Dendritic cell treated with granulocyte-macrophage colony-stimulating factor and Interleukin-4, amounts not matched to agents 40 ng/mL and 50 ng/mL, for 4 days (primary cell): ENCODE measurements around the gene NIPBL.
"Not testable (repeated sequence)": the region's sequence is repeated elsewhere in the genome, so short reads cannot be mapped to it uniquely, and the experiment has no call there.

Experiments
- H3K27ac Mint-ChIP-seq: one replicate; pipeline ENCODE4 v1.8.0; 2022; ENCODE audit warnings: mild to moderate bottlenecking, mixed read lengths
- H3K27me3 Mint-ChIP-seq: one replicate; pipeline ENCODE4 v1.8.0; 2022; ENCODE audit warnings: mild to moderate bottlenecking, mixed read lengths
- H3K36me3 Mint-ChIP-seq: one replicate; pipeline ENCODE4 v1.8.0; 2022; ENCODE audit warnings: low read depth, mixed read lengths
- H3K4me1 Mint-ChIP-seq: one replicate; pipeline ENCODE4 v1.8.0; 2022; ENCODE audit warnings: low read depth, mixed read lengths
- H3K4me3 Mint-ChIP-seq: one replicate; pipeline ENCODE4 v1.8.0; 2022; ENCODE audit warnings: mild to moderate bottlenecking, moderate library complexity, mixed read lengths
- H3K9me3 Mint-ChIP-seq: one replicate; pipeline ENCODE4 v1.8.0; 2022; ENCODE audit warnings: mixed read lengths
- intact Hi-C: fragments of 100-400 bp; cut with micrococcal nuclease; formaldehyde crosslinking; loops from one replicate; pipeline ENCODE4 v1.15.0; 2022

NIPBL gene

GRCh38 chr5:36901856-36902255 lies 25.3 kb downstream of the NIPBL start:
- H3K36me3 Mint-ChIP-seq = no peaks in the 10 kb centered on the region
- H3K9me3 Mint-ChIP-seq = peaks cover 9% of the 10 kb centered on the region
- intact Hi-C loops = no loop called here
- H3K4me3 Mint-ChIP-seq = no peak overlapping the region
- no peaks in the 10 kb centered on the region for H3K27me3 Mint-ChIP-seq
- H3K27ac Mint-ChIP-seq = no peak overlapping the region
- H3K4me1 Mint-ChIP-seq = peaks cover 62% of the 10 kb centered on the region

DNA sequence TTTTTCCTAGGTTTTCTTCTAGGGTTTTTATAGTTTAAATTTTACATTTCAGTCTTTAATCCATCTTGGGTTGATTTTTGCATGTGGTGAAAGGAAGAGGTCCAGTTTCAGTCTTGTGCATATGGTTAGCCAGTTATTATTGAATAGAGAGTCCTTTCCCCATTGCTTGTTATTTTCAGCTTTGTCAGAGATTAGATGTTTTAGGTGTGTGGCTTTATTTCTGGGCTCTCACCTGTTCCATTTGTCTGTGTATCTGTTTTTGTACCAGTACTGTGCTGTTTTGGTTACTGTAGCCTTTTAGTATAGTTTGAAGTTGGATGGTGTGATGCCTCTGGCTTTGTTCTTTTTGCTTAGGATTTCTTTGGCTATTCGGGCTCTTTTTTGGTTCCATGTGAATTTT lies 25.8 kb downstream of the NIPBL start:
- intact Hi-C loops = no loop called here
- H3K36me3 Mint-ChIP-seq = no peaks in the 10 kb centered on the region
- no peak overlapping the region for H3K4me3 Mint-ChIP-seq
- H3K27me3 Mint-ChIP-seq = no peaks in the 10 kb centered on the region
- H3K27ac Mint-ChIP-seq = no peak overlapping the region
- peaks cover 57% of the 10 kb centered on the region for H3K4me1 Mint-ChIP-seq
- peaks cover 9% of the 10 kb centered on the region for H3K9me3 Mint-ChIP-seq

- Mint-ChIP-seq H3K36me3 (no peaks in the 10 kb centered on the region), H3K27me3 (no peaks in the 10 kb centered on the region), H3K9me3 (peaks cover 9% of the 10 kb centered on the region), H3K4me1 (peaks cover 37% of the 10 kb centered on the region), H3K4me3 (no peak overlapping the region), H3K27ac (no peak overlapping the region)
- intact Hi-C loops = no loop called here
These were observed 28.1 kb downstream of the NIPBL start for GRCh38 chr5:36904677-36905076.

- peaks cover 8% of the 10 kb centered on the region for H3K4me1 Mint-ChIP-seq
- no peaks in the 10 kb centered on the region for H3K27me3 Mint-ChIP-seq
- H3K27ac Mint-ChIP-seq = no peak overlapping the region
- no peaks in the 10 kb centered on the region for H3K9me3 Mint-ChIP-seq
- intact Hi-C loops = no loop called here
- H3K4me3 Mint-ChIP-seq = no peak overlapping the region
- H3K36me3 Mint-ChIP-seq = no peaks in the 10 kb centered on the region
These were observed 32.1 kb downstream of the NIPBL start for GRCh38 chr5:36908544-36909260.

DNA sequence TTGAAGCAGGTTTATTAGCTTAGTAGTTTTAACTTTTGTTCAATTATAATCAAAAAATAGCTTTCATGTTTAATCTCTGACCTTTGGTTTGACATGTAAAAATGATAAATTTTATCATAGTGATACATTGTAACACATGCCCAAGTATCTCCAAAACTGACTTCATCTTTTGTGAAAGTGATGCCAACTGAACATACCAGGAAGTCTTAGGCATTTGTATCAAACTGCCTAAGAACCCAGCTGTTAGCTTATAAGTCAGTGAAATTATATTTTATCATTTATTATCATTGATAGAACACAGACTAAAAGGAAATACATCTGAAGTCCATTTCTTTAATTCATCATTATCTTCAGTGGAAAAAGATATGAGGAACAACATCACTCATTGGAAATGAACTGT lies 39.1 kb downstream of the NIPBL start:
- Mint-ChIP-seq H3K36me3 (peaks cover 4% of the 10 kb centered on the region), H3K27ac (no peak overlapping the region), H3K9me3 (no peaks in the 10 kb centered on the region), H3K4me1 (peaks cover 16% of the 10 kb centered on the region), H3K4me3 (no peak overlapping the region), H3K27me3 (no peaks in the 10 kb centered on the region)
- intact Hi-C loops = no loop called here

GRCh38 chr5:36916614-36917013 lies 40.0 kb downstream of the NIPBL start:
- H3K27me3 Mint-ChIP-seq, H3K9me3 Mint-ChIP-seq, H3K27ac Mint-ChIP-seq, H3K4me3 Mint-ChIP-seq, intact Hi-C loops, H3K36me3 Mint-ChIP-seq: not testable (repeated sequence)
- H3K4me1 Mint-ChIP-seq = peaks cover 20% of the 10 kb centered on the region

DNA sequence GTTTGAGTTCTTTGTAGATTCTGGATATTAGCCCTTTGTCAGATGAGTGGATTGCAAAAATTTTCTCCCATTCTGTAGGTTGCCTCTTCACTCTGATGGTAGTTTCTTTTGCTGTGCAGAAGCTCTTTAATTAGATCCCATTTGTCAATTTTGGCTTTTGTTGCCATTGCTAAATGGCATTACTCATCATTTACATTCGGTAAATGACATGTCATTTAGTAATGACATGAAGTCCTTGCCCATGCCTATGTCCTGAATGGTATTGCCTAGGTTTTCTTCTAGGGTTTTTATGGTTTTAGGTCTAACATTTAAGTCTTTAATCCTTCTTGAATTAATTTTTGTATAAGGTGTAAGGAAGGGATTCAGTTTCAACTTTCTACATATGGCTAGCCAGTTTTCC lies 40.8 kb downstream of the NIPBL start:
- H3K27ac Mint-ChIP-seq, H3K9me3 Mint-ChIP-seq, intact Hi-C loops, H3K36me3 Mint-ChIP-seq, H3K4me3 Mint-ChIP-seq, H3K27me3 Mint-ChIP-seq: not testable (repeated sequence)
- peaks cover 20% of the 10 kb centered on the region for H3K4me1 Mint-ChIP-seq

GRCh38 chr5:36919238-36919637 lies 42.7 kb downstream of the NIPBL start:
- Mint-ChIP-seq H3K36me3 (peaks cover 4% of the 10 kb centered on the region), H3K27me3 (no peaks in the 10 kb centered on the region), H3K4me3 (no peak overlapping the region), H3K9me3 (no peaks in the 10 kb centered on the region), H3K27ac (no peak overlapping the region), H3K4me1 (peaks cover 20% of the 10 kb centered on the region)
- intact Hi-C loops = no loop called here

GRCh38 chr5:36919650-36920049 lies 43.1 kb downstream of the NIPBL start:
- H3K4me1 Mint-ChIP-seq = peaks cover 20% of the 10 kb centered on the region
- H3K9me3 Mint-ChIP-seq = no peaks in the 10 kb centered on the region
- H3K27me3 Mint-ChIP-seq = no peaks in the 10 kb centered on the region
- intact Hi-C loops = no loop called here
- no peak overlapping the region for H3K4me3 Mint-ChIP-seq
- peaks cover 4% of the 10 kb centered on the region for H3K36me3 Mint-ChIP-seq
- H3K27ac Mint-ChIP-seq = no peak overlapping the region

DNA sequence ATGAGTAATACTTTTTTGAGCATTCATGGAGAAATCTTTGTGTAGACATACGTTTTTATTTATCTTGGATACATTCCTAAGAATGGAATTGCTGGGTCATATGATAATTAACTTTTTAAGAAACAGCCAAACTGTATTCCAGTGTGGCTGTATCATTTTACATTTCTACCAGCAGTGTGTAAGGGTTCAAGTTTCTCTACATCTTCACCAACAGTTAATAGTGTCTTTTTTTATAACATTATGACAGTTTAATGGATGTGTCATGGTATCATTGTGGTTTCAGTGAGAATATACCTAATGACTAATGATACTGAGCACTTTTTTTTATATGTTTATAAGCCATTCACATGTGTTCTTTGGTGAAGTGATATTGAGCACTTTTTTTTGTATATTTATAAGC lies 52.4 kb downstream of the NIPBL start:
- H3K9me3 Mint-ChIP-seq = no peaks in the 10 kb centered on the region
- intact Hi-C loops = no loop called here
- no peak overlapping the region for H3K4me3 Mint-ChIP-seq

DNA sequence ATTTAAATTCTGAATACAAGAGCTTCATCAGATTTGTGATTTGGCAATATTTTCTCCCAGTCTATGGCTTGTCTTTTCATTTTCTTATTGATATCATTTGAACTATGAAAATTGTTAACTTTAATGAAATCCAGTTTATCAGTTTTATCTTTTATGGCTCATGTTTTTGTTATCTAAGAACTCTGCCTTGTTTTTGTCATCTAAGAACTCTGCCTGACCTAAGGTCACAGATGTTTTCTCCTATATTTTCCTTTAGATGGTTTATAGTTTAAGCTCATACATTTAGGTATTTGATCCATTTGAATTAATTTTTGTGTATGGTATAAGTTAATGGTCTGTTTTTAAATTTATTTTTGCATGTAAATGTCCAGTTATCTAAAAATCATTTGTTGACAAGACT lies 52.9 kb downstream of the NIPBL start:
- intact Hi-C loops = no loop called here
- H3K4me1 Mint-ChIP-seq = peaks cover 42% of the 10 kb centered on the region
- no peak overlapping the region for H3K4me3 Mint-ChIP-seq
- no peaks in the 10 kb centered on the region for H3K27me3 Mint-ChIP-seq
- H3K9me3 Mint-ChIP-seq = no peaks in the 10 kb centered on the region
- no peak overlapping the region for H3K27ac Mint-ChIP-seq
- H3K36me3 Mint-ChIP-seq = no peaks in the 10 kb centered on the region

More for the DNA sequence above, 52.4 kb downstream of the NIPBL start:
- H3K27ac Mint-ChIP-seq = no peak overlapping the region
- H3K36me3 Mint-ChIP-seq = no peaks in the 10 kb centered on the region
- H3K27me3 Mint-ChIP-seq = no peaks in the 10 kb centered on the region
- H3K4me1 Mint-ChIP-seq = peaks cover 37% of the 10 kb centered on the region

- Mint-ChIP-seq H3K27ac (no peak overlapping the region), H3K4me3 (no peak overlapping the region), H3K9me3 (no peaks in the 10 kb centered on the region), H3K27me3 (no peaks in the 10 kb centered on the region), H3K36me3 (no peaks in the 10 kb centered on the region), H3K4me1 (peaks cover 41% of the 10 kb centered on the region)
- intact Hi-C loops = no loop called here
These were observed 55.5 kb downstream of the NIPBL start for GRCh38 chr5:36932056-36932455.

DNA sequence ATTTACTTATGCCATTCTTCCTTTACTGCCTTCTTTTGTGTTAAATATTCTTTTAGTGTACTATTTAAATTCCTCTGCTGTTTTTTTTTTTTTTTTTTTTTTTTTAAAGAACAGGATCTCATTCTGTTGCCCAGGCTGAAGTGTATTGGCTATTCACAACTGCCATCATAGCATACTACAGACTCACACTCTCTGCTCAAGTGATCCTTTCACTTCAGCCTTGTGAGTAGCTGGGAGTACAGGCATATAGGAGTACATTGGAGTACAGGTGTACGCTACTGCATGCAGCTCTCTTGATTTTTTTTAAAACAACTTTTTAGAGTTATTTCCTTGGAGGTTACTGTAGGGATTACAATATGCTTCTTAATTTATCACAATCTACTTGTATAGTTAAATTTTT lies 56.1 kb downstream of the NIPBL start:
- Mint-ChIP-seq H3K4me3 (no peak overlapping the region), H3K27ac (no peak overlapping the region), H3K9me3 (no peaks in the 10 kb centered on the region), H3K4me1 (peaks cover 41% of the 10 kb centered on the region), H3K27me3 (no peaks in the 10 kb centered on the region), H3K36me3 (no peaks in the 10 kb centered on the region)
- intact Hi-C loops = no loop called here

GRCh38 chr5:36934740-36935356 lies 58.3 kb downstream of the NIPBL start:
- intact Hi-C loops = no loop called here
- H3K27ac Mint-ChIP-seq = no peak overlapping the region
- peaks cover 50% of the 10 kb centered on the region for H3K4me1 Mint-ChIP-seq
- no peaks in the 10 kb centered on the region for H3K27me3 Mint-ChIP-seq
- H3K4me3 Mint-ChIP-seq = no peak overlapping the region
- H3K36me3 Mint-ChIP-seq = no peaks in the 10 kb centered on the region
- H3K9me3 Mint-ChIP-seq = no peaks in the 10 kb centered on the region

DNA sequence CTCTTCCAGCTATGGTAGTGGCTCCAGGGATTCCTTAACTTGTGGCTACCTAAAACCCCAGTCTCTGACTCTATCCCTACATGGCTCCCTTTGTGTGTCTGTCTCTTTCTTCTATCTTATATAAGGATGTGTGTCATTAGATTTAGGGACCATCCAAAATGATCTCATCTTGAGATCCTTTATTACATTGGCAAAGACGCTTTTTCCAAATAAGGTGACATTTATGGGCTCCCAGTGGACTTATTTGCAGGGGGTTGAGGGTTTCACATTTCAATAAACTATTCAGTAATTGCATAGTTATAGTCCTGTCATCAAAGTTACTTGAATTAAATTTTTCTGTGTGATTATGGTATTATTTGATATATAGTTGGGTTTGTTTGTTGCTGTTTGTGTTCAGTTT lies 59.2 kb downstream of the NIPBL start:
- Mint-ChIP-seq H3K4me1 (peaks cover 56% of the 10 kb centered on the region), H3K9me3 (no peaks in the 10 kb centered on the region), H3K27me3 (no peaks in the 10 kb centered on the region), H3K36me3 (no peaks in the 10 kb centered on the region), H3K27ac (no peak overlapping the region), H3K4me3 (no peak overlapping the region)
- intact Hi-C loops = no loop called here
